22Rv1 (cell line): ENCODE data around the gene ASTN2.

Experiments
- H3K27ac ChIP-seq: fragments of 450-650 bp; 2 replicates; pipeline ENCODE4 v1.5.1; 2017
- ZFX ChIP-seq: fragments of 450-650 bp; IDR thresholded peaks from 2 replicates; pipeline ENCODE4 v1.6.1; 2017; ENCODE audit warnings: antibody characterized with exemption, borderline replicate concordance
- TF ChIP-seq, protein P1 (sequence below): fragments of 450-650 bp; IDR thresholded peaks from 2 replicates; pipeline ENCODE4 v1.5.1; 2017; ENCODE audit warnings: mild to moderate bottlenecking

Gene ASTN2

DNA sequence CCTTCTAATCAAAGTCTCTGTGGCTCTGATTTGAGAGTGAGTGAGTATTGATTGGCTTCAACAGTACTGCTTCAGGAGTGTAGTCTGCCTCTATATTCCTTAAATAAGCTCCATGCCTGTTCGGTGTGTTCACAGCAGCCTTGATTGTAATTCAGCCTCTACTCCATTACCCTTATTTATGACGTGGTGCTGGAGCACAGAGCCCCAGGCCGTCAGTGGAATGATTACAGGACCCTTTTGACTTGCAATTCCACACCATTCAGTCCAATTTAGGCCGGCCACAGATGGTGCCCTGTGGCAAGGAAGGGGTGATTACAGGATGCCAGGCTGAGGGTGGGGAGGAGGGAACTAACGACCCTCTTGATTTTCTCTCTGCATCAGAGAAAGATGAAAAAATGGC, 110.3 kb downstream of the ASTN2 start:
- H3K27ac ChIP-seq, result no peak overlapping the region
- TF ChIP-seq ZFX, result no peak
- TF ChIP-seq, protein P1, sequence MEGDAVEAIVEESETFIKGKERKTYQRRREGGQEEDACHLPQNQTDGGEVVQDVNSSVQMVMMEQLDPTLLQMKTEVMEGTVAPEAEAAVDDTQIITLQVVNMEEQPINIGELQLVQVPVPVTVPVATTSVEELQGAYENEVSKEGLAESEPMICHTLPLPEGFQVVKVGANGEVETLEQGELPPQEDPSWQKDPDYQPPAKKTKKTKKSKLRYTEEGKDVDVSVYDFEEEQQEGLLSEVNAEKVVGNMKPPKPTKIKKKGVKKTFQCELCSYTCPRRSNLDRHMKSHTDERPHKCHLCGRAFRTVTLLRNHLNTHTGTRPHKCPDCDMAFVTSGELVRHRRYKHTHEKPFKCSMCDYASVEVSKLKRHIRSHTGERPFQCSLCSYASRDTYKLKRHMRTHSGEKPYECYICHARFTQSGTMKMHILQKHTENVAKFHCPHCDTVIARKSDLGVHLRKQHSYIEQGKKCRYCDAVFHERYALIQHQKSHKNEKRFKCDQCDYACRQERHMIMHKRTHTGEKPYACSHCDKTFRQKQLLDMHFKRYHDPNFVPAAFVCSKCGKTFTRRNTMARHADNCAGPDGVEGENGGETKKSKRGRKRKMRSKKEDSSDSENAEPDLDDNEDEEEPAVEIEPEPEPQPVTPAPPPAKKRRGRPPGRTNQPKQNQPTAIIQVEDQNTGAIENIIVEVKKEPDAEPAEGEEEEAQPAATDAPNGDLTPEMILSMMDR, result no peak

DNA sequence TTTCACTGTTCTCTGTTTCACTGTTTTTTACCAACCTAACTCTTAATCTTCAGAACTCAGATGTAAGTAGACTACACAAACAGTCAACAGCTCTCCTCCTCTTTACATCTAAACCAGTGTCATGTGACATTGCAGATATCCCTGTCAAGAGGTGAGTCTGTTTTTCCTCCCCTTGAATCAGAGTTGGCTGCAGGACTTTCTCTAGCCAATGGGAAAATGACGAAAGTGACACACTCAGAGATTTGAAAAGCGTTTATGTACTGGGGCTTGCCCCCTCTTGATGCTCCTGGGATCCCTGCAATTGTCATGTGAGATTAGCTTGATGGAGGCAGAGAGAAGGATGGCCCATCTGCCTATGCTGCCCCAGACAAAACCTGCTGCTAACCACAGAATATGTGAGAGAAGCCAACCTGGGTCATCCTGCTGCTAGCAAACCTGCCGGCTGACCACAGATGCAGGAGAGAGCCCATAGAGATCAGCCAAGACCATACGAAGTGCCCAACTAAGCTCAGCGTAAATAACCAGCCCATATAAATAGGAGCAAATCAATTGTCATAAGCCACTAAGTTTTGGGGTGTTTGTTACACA, 111.1 kb downstream of the ASTN2 start:
- TF ChIP-seq, protein P1, result no peak
- TF ChIP-seq ZFX, result no peak
- H3K27ac ChIP-seq, result no peak overlapping the region

DNA sequence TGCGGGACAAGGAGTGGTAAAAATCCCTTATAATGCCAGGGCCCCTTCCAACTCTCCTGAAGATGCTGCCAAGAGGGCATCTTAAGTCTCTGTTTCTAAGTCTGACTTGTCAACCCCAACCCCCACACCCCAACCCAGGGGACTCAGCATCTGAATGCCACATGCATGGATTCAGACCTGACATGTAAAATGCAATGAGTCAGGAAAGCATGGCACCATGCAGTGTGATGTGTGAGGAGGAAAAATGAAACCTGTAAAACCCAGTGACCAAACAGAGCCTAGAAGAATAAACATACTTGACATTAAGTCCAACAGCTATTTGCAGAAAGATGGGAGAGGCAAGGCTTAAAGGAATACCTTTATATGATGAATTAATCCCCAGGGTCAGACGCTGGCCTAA, 112.4 kb downstream of the ASTN2 start:
- TF ChIP-seq, protein P1, result no peak
- TF ChIP-seq ZFX, result no peak
- no peak overlapping the region for H3K27ac ChIP-seq

- H3K27ac ChIP-seq, result no peak overlapping the region
- no peak for TF ChIP-seq ZFX
- TF ChIP-seq, protein P1, result no peak
These were observed 114.3 kb downstream of the ASTN2 start for GRCh38 chr9:117300371-117301110.

DNA sequence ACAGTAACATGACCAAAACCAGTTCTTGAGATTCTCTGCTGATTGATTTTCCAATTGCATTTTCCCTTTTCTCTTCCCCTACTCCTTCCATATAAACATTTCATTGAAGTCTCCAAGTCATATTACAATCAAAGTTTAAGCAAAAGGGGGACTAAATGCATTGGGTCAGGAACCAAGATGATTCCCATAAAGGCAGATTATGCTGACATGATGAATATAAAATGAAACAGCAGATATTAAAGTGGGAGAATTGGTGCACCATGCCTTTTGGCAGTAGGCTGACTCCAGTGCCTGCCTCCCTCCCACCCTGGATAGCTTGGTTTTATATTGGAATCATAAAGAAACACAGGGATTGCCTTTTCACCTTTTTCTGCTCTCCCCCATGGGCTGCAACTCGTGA, 118.4 kb downstream of the ASTN2 start:
- TF ChIP-seq, protein P1, result no peak
- no peak for TF ChIP-seq ZFX
- no peak overlapping the region for H3K27ac ChIP-seq

- no peak overlapping the region for H3K27ac ChIP-seq
- no peak for TF ChIP-seq ZFX
- TF ChIP-seq, protein P1, result no peak
These were observed 121.4 kb downstream of the ASTN2 start for GRCh38 chr9:117293206-117294114.
